ENCODE results near the gene ARHGEF25.
A peak's percentile ranks its signal among the peaks of the same experiment; 100 is the strongest.
"Not testable (repeated sequence)": the region's sequence is repeated elsewhere in the genome, so short reads cannot be mapped to it uniquely, and the experiment has no call there.

Gene ARHGEF25

DNA sequence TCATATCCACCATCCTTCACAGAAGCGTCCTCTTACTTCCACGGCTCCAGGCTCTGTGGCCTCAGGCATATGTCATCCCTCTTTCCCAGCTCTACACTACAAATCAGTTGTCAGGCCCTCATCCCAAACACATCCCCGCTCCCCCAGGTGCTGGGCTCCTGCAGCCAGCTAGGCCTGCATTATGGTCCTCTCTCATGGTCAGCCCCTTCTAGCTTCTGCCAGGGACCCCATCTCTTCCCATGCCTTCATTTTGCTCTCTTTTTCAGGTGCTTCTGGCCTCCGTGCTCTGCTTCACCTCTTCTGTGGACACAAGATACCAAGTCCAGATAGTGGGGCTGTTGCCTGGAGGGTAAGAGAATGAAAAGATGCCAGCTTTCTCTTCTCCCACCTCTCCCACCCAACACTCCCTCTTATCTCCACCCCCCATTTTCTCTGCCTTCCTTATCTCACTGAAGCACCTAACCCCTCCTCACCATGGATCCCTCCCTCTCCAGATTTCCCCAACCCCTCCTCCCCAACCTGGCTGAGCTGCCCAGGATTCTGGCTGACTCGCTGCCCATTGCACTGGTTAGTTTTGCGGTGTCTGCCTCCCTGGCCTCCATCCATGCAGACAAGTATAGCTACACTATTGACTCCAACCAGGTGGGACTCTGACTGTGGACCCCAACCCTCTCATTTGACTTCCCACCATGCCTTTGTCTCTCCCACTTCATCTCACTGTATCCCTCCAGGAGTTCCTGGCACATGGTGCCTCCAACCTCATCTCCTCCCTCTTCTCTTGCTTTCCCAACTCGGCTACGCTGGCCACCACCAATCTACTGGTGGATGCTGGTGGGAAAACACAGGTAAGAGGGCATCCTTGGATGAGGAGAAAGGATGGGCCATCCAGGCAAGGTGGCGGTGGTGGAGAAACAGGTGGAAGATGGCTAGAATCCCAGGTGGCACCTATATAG is 11.3 kb downstream of the ARHGEF25 start:
- DNase-seq = peak; percentile 45

GRCh38 chr12:57623385-57623784 is 12.2 kb downstream of the ARHGEF25 start:
- no peak for DNase-seq

GRCh38 chr12:57623811-57624390 is 12.7 kb downstream of the ARHGEF25 start:
- peak; percentile 42 for DNase-seq

GRCh38 chr12:57624441-57625220 is 13.4 kb downstream of the ARHGEF25 start:
- peak; percentile 48 for DNase-seq

- peak; percentile 48 for DNase-seq
Measured at GRCh38 chr12:57625261-57626032, 14.2 kb downstream of the ARHGEF25 start.

GRCh38 chr12:57626111-57626920 is 15.1 kb downstream of the ARHGEF25 start:
- peak; percentile 44 for DNase-seq

DNA sequence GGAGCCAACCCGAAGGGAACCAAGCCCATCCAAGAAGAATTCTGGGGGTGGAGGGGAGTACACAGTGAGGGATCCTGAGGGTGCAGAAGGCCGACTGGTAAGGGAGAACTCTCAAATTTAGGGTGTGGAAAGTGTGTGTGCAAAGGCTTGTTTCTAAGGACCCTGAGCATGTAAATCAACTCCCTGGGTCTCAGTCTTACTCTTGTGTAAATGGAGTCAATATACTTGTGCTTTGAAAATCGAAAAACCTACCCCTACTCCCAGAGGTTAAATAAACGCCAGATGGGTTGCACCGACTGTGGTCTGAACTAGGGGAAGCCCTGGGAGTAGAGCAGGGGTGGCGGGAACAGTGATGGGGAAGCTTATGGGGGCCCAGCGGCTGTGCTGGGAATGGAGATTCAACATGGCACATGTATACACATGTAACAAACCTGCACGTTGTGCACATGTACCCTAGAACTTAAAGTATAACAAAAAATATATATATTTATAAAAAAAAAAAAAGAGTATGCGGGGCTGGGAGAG is 15.7 kb downstream of the ARHGEF25 start:
- no peak for DNase-seq

DNA sequence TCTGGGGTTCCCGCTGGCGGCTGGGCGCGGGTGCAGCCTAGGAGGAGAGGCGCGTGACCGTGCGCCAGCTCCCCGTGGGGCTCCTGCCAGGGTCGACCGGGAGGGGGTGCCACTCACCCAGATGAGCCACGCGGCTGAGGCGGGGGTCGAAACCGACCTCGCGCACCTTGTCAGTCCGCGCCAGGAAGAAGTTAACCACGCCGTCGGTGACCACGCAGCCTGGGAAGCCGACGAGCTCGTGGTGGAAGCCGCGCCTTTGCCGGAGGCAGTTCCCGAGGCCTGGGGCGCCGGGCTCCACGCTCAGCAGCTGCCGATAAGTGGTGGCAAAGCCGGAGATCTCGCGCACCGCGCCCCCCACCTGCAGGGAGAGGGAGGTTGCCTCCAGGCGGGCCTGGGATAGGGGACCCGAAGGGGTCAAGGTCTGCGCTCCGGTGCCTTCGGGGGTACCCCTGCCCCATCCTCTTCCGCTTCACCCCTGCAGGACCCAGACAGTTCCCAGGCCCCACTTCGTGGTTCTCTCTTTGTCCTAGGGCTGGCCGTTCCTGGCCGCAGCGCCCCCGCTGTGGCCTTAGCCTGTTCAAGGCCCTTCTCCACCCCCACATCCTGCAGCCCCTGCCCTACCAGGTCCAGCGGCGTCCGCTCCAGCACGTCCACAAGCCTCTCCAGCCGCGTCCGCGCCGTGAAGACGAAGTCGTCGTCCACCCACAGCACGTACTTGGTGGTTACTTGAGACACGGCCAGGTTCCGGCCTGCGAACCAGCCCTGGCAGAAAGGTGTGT is 16.5 kb downstream of the ARHGEF25 start:
- DNase-seq = peak; percentile 64

- DNase-seq = no peak
Measured at GRCh38 chr12:57628280-57629191, 17.3 kb downstream of the ARHGEF25 start.

GRCh38 chr12:57629897-57630471 is 18.7 kb downstream of the ARHGEF25 start:
- DNase-seq = peak; percentile 54

GRCh38 chr12:57630891-57631433 is 19.7 kb downstream of the ARHGEF25 start:
- DNase-seq = no peak

DNA sequence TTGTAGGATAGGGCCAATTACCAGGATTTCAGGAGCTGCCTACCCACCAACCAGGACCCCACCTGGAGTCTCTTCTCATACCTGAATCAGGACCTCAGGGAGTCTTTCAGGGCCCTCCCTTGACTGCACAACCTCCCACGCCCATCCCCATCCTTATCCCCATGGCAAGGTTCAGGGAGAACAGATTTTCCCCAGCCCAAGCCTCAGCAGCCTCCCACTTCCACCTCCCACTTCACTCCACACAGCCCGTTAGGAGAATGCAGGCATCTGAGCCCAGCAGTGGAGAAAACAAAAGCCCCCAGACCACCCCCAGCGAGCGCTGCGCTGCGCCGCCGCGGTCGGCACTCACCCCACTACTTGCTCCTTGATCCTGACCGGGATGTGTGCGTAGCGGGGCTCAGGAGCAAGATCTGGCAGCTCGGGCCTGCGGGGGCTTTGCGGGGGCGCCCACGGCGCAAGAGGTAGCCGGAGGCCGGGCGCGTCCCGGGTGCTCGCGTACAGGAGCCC is 20.4 kb downstream of the ARHGEF25 start:
- DNase-seq = peak; percentile 60

GRCh38 chr12:57632073-57632957 is 21.1 kb downstream of the ARHGEF25 start:
- DNase-seq = peak; percentile 75

GRCh38 chr12:57632958-57633840 is 22.0 kb downstream of the ARHGEF25 start, which contains the start of gene B4GALNT1:
Gene B4GALNT1 (minus strand): TSS chr12:57633201. CDS start chr12:57632132, 1,069 bp downstream.
- peak; percentile 87 for DNase-seq

DNA sequence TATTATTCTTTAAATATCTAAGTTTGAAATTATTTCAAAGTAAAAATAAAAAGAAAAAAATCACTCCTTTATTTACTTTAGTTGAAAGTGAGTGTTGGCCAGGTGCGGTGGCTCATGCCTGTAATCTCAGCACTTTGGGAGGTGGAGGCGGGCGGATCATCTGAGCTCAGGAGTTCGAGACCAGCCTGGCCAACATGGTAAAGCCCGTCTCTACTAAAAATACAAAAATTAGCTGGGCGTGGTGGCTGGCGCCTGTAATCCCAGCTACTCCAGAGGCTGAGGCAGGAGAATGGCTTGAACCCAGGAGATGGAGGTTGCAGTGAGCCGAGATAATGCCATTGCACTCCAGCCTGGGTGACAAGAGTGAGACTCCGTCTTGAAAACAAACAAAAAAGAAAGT is 25.5 kb downstream of the ARHGEF25 start:
- DNase-seq = not testable (repeated sequence)

GRCh38 chr12:57637364-57637763 is 26.1 kb downstream of the ARHGEF25 start:
- no peak for DNase-seq

All from islet precursor cell (in vitro differentiated cells).